ENCODE results near the gene SCFD2. TPM values are rescaled to one million over a fixed set of nuclear protein-coding genes. Genes with fewer than 3 reads are reported as not detected.

Gene SCFD2
- total and polyA plus RNA-seq, 4 donors, result 4.3 to 28.8 (median 7.4) TPM

- 91% methylated on average over 3 of the region's 3 CpGs for WGBS
- Histone ChIP-seq H3K9ac (ENCODE audit: low read depth in 1 of 2, low read length in 2 of 2) (no peak overlapping the region), H3K27ac (ENCODE audit: low read depth in 1 of 2, low read length in 2 of 2) (no peak overlapping the region), H3K36me3 (ENCODE audit: control insufficient read depth in 4 of 4, insufficient read depth in 3 of 4, low read depth in 1 of 4, low read length in 3 of 4) (no peaks in the 10 kb centered on the region), H3K4me1 (ENCODE audit: control insufficient read depth in 4 of 4, insufficient read depth in 4 of 4, low read length in 3 of 4) (peaks cover 4 to 20% (median 17%) of the 10 kb centered on the region in 4 donors), H3K9me3 (ENCODE audit: control insufficient read depth in 4 of 4, low read length in 3 of 4) (no peaks in the 10 kb centered on the region), H3K27me3 (ENCODE audit: control insufficient read depth in 4 of 4, insufficient read depth in 4 of 4, low read length in 3 of 4) (no peaks in the 10 kb centered on the region), H3K4me3 (ENCODE audit: low read depth in 1 of 3, low read length in 3 of 3) (no peak overlapping the region)
- no peak for DNase-seq (ENCODE audit: low spot score)
- TF ChIP-seq EGR1 (IDR thresholded peaks at IDR 0.05; ENCODE audit: low read depth in 2 of 2) (no peak), SP1 (IDR thresholded peaks at IDR 0.05) (no peak), YY1 (IDR thresholded peaks at IDR 0.05) (no peak), FOXA2 (IDR thresholded peaks at IDR 0.05) (no peak), GABPA (IDR thresholded peaks at IDR 0.05 in 1 of 2, conservative IDR thresholded peaks at IDR 0.05 in 1 of 2) (no peak), REST (IDR thresholded peaks at IDR 0.05) (no peak), ZBTB33 (IDR thresholded peaks at IDR 0.05) (no peak), TAF1 (conservative IDR thresholded peaks at IDR 0.05) (no peak), RXRA (IDR thresholded peaks at IDR 0.05) (no peak), CTCF (IDR thresholded peaks at IDR 0.05; ENCODE audit: low read depth, low read length, missing input control) (no peak), FOXA1 (IDR thresholded peaks at IDR 0.05) (no peak), RAD21 (IDR thresholded peaks at IDR 0.05) (no peak), MAX (IDR thresholded peaks at IDR 0.05) (no peak), ATF3 (IDR thresholded peaks at IDR 0.05) (no peak), HNF4A (conservative IDR thresholded peaks at IDR 0.05) (no peak), HNF4G (IDR thresholded peaks at IDR 0.05) (no peak), JUND (IDR thresholded peaks at IDR 0.05) (no peak), NR2F2 (IDR thresholded peaks at IDR 0.05) (no peak)
Observed at GRCh38 chr4:53018471-53018870, 347.4 kb downstream of the SCFD2 start.
